Measurements from ENCODE around the gene CALHM4. TPM values are rescaled to one million over a fixed set of nuclear protein-coding genes. Genes with fewer than 3 reads are reported as not detected.

Gene CALHM4
- total and polyA plus RNA-seq, 2 donors, result 0.14 TPM; not detected in 1

DNA sequence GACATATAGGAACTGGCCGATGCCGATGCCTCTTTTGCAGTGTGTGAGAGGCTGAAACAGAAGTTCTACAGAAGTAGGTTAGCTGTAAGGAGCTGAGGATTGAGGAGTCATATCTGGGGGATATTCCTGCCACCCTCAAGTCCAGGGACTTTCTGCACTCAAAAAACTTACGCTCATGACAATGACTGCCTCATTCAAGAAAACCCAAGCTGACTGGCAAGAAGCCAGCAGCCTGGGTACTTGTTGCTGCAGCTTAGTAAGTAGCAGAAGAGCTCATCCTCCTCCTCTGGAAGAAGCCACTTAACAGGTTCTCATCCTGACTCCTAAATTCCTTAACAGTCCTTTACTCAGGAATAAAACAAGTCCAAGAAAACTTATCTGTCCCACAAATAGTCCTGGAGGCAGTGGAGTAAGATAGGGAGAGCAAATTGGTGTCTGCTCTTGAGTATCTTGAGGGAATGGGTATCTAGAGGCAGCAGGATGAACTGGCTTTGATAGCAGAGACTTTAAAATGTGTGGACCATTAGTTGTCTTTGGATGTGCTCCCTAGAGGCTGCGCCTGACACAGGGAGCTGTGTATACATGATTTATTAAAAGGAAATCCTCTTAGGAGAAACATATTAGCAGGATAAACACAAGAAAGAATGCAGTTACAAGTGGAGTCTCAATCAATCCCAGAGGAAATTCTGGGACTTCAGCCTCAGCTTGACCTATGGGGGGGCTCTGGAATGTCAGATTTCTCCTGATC is 34.8 kb upstream of the CALHM4 start:
- Histone ChIP-seq H3K27ac (ENCODE audit: low read depth in 1 of 2, low read length in 1 of 2) (no peak overlapping the region), H3K9me3 (ENCODE audit: control insufficient read depth in 2 of 2, insufficient read depth in 1 of 2, low read length in 1 of 2) (no peaks in the 10 kb centered on the region), H3K27me3 (ENCODE audit: control insufficient read depth in 2 of 2, insufficient read depth in 1 of 2, low read length in 1 of 2) (no peaks in the 10 kb centered on the region), H3K4me3 (ENCODE audit: low read length in 2 of 2) (no peak overlapping the region), H3K4me1 (ENCODE audit: control insufficient read depth in 2 of 2, insufficient read depth in 2 of 2, low read length in 2 of 2) (no peaks in the 10 kb centered on the region), H3K36me3 (ENCODE audit: control insufficient read depth in 2 of 2, insufficient read depth in 2 of 2, low read length in 1 of 2) (no peaks in the 10 kb centered on the region)
- WGBS, result 92% methylated on average over 4 of the region's 4 CpGs
- no peak for DNase-seq (ENCODE audit: low read depth in 6 of 9, low spot score in 9 of 9)

DNA sequence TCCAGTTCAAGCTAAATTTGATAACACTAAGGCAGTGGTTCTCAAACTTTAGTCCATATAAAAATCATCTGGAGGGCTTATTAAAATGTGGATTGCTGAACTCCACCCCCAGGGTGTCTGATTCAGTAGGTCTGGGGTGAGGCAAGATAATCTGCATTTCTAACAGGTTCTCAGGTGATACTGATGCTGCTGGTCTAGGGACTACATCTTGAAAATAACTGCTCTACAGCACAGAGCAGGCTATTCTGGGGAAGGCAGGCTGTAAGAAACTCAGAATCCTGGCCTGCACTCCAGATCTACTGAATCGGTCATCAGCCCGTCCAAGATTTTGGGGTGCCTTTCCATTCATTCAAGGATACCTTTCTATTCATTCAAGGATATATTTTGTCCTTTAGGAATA is 30.7 kb upstream of the CALHM4 start:
- DNase-seq (ENCODE audit: low read depth in 6 of 9, low spot score in 9 of 9), result no peak
- Histone ChIP-seq H3K4me3 (ENCODE audit: low read length in 2 of 2) (no peak overlapping the region), H3K27me3 (ENCODE audit: control insufficient read depth in 2 of 2, insufficient read depth in 1 of 2, low read length in 1 of 2) (no peaks in the 10 kb centered on the region), H3K27ac (ENCODE audit: low read depth in 1 of 2, low read length in 1 of 2) (no peak overlapping the region), H3K36me3 (ENCODE audit: control insufficient read depth in 2 of 2, insufficient read depth in 2 of 2, low read length in 1 of 2) (no peaks in the 10 kb centered on the region), H3K4me1 (ENCODE audit: control insufficient read depth in 2 of 2, insufficient read depth in 2 of 2, low read length in 2 of 2) (no peaks in the 10 kb centered on the region), H3K9me3 (ENCODE audit: control insufficient read depth in 2 of 2, insufficient read depth in 1 of 2, low read length in 1 of 2) (no peaks in the 10 kb centered on the region)
- 96% methylated on average over 2 of the region's 2 CpGs for WGBS

DNA sequence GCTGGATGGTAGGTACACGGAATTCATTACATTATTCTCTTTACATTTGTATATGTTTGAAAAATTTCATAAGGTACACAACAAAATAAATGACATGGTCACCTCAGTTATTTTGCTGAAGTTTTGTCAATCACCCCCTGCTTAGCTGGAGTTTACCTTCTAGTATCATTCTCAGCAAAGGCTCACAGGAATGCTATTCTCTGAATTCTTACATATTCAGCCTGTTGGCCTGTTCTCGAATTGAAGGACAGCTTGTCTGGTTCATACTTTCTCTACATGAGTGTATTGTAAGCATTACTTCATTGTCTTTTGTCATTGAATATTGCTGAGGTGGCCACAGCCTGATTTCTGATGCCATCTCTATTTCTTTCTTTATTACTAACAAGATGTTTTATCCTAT is 29.3 kb upstream of the CALHM4 start:
- no peak overlapping the region for H3K4me3 ChIP-seq (ENCODE audit: low read length in 2 of 2)
- no peak overlapping the region for H3K27ac ChIP-seq (ENCODE audit: low read depth in 1 of 2, low read length in 1 of 2)
- no peaks in the 10 kb centered on the region for H3K27me3 ChIP-seq (ENCODE audit: control insufficient read depth in 2 of 2, insufficient read depth in 1 of 2, low read length in 1 of 2)
- H3K9me3 ChIP-seq (ENCODE audit: control insufficient read depth in 2 of 2, insufficient read depth in 1 of 2, low read length in 1 of 2), result no peaks in the 10 kb centered on the region
- 98% methylated on average over 2 of the region's 2 CpGs for WGBS
- H3K4me1 ChIP-seq (ENCODE audit: control insufficient read depth in 2 of 2, insufficient read depth in 2 of 2, low read length in 2 of 2), result no peaks in the 10 kb centered on the region
- no peaks in the 10 kb centered on the region for H3K36me3 ChIP-seq (ENCODE audit: control insufficient read depth in 2 of 2, insufficient read depth in 2 of 2, low read length in 1 of 2)
- DNase-seq (ENCODE audit: low read depth in 6 of 9, low spot score in 9 of 9), result no peak

DNA sequence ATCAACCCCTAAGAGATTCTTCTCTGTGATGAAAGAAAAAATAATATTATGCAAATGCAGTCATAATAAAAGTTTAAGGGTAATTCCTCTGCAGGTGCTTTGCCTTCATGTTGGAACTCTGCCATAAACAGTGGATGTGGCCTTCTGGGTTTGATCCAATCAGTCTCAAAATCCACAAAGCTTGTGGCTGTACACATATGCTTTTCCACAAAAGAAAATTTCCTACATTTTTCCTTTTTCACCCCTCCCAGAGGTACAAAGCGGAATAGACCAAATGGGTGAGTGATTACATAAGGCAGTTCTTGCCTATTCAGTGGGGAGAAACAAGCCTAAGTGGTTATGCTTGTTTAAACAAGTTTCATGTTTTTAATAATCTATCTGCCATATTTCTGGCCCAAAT is 25.4 kb upstream of the CALHM4 start:
- Histone ChIP-seq H3K27me3 (ENCODE audit: control insufficient read depth in 2 of 2, insufficient read depth in 1 of 2, low read length in 1 of 2) (no peaks in the 10 kb centered on the region), H3K27ac (ENCODE audit: low read depth in 1 of 2, low read length in 1 of 2) (no peak overlapping the region), H3K4me1 (ENCODE audit: control insufficient read depth in 2 of 2, insufficient read depth in 2 of 2, low read length in 2 of 2) (no peaks in the 10 kb centered on the region), H3K36me3 (ENCODE audit: control insufficient read depth in 2 of 2, insufficient read depth in 2 of 2, low read length in 1 of 2) (no peaks in the 10 kb centered on the region), H3K9me3 (ENCODE audit: control insufficient read depth in 2 of 2, insufficient read depth in 1 of 2, low read length in 1 of 2) (no peaks in the 10 kb centered on the region), H3K4me3 (ENCODE audit: low read length in 2 of 2) (no peak overlapping the region)
- DNase-seq (ENCODE audit: low read depth in 6 of 9, low spot score in 9 of 9), result no peak
- 99% methylated on average over 1 of the region's 1 CpG for WGBS

DNA sequence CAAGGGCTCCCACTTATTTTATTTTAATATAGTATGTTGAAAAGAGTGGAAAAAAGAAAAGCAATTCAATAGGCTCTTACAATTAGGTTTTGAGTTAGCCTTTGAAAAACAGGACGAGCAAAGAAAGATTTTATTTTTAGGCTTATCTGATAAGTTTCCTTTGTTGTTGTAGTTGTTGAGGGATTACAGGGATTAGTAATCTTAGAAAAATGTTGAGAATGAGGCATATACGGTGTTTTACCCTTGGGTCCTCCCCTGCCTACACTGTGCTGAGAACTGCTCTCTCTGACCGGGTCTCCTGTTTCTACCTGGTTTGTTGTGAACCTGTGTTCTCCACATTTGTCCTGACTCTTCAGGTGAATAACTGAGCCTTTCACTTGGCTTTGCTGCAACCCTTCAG is 24.8 kb upstream of the CALHM4 start:
- Histone ChIP-seq H3K27me3 (ENCODE audit: control insufficient read depth in 2 of 2, insufficient read depth in 1 of 2, low read length in 1 of 2) (no peaks in the 10 kb centered on the region), H3K36me3 (ENCODE audit: control insufficient read depth in 2 of 2, insufficient read depth in 2 of 2, low read length in 1 of 2) (no peaks in the 10 kb centered on the region), H3K9me3 (ENCODE audit: control insufficient read depth in 2 of 2, insufficient read depth in 1 of 2, low read length in 1 of 2) (no peaks in the 10 kb centered on the region), H3K4me1 (ENCODE audit: control insufficient read depth in 2 of 2, insufficient read depth in 2 of 2, low read length in 2 of 2) (no peaks in the 10 kb centered on the region), H3K27ac (ENCODE audit: low read depth in 1 of 2, low read length in 1 of 2) (no peak overlapping the region), H3K4me3 (ENCODE audit: low read length in 2 of 2) (no peak overlapping the region)
- no peak for DNase-seq (ENCODE audit: low read depth in 6 of 9, low spot score in 9 of 9)
- 74% methylated on average over 3 of the region's 3 CpGs for whole genome bisulfite sequencing

DNA sequence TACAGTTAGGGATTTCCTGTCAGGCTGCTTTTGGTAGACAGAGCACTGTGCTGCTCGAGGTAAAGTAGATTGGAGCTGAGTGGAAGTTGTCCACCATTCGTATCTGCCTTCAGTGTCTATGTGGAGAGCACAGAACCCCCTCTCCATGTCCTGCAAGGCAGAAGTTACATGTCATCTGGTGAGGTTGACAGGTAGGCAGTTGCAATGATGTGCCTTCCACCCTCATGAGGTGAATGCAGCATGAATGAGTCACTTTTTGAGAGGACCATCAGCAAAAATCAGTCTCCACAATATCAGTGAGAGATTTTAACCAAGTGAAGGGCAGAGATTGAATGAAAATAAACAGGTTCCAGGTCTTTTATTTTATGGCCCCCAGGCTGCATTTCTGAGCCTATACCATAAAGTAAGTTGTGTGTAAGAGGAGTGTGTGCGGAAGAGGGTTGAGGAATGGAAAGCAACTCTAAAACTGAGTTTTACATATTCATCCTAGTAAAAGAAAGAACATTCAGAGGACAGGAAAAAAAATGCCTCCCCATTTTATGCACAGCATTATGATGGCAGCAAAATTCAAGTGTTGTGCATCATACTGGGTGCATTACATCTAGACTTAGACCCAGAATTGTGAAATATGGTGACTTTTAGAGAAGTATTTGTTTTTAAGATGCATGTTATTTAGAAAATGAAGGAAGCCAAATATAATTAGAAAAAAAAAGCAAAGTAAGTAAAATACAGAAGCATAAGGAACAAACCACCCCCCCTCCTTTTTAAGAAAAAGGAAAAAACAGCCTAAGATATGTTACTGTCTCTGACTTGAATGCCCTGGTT is 23.9 kb upstream of the CALHM4 start:
- Histone ChIP-seq H3K4me3 (ENCODE audit: low read length in 2 of 2) (no peak overlapping the region), H3K27me3 (ENCODE audit: control insufficient read depth in 2 of 2, insufficient read depth in 1 of 2, low read length in 1 of 2) (no peaks in the 10 kb centered on the region), H3K36me3 (ENCODE audit: control insufficient read depth in 2 of 2, insufficient read depth in 2 of 2, low read length in 1 of 2) (no peaks in the 10 kb centered on the region), H3K9me3 (ENCODE audit: control insufficient read depth in 2 of 2, insufficient read depth in 1 of 2, low read length in 1 of 2) (no peaks in the 10 kb centered on the region), H3K27ac (ENCODE audit: low read depth in 1 of 2, low read length in 1 of 2) (no peak overlapping the region), H3K4me1 (ENCODE audit: control insufficient read depth in 2 of 2, insufficient read depth in 2 of 2, low read length in 2 of 2) (no peaks in the 10 kb centered on the region)
- WGBS, result 80% methylated on average over 3 of the region's 3 CpGs
- no peak for DNase-seq (ENCODE audit: low read depth in 6 of 9, low spot score in 9 of 9)

DNA sequence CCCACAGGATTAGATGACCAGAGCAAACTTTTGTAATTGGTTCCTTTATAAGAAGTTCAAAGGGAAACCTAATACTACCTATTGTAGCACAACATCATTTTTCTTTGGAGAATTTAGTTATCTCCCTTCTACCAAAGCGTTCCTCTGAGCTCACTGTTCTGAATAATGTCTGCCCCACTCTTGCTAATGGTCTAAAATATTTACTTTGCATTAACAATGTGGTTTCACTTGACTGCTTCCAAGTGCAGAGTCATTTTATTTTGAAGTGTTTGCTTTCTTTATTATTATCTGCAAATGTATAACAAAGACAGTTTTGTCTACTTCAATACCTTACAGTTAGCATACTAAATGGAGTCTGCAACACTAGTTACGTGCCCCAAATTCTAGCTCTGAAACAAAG is 23.1 kb upstream of the CALHM4 start:
- DNase-seq (ENCODE audit: low read depth in 6 of 9, low spot score in 9 of 9), result no peak
- WGBS, result 97% methylated on average over 2 of the region's 2 CpGs
- no peak overlapping the region for H3K27ac ChIP-seq (ENCODE audit: low read depth in 1 of 2, low read length in 1 of 2)
- H3K36me3 ChIP-seq (ENCODE audit: control insufficient read depth in 2 of 2, insufficient read depth in 2 of 2, low read length in 1 of 2), result no peaks in the 10 kb centered on the region
- H3K27me3 ChIP-seq (ENCODE audit: control insufficient read depth in 2 of 2, insufficient read depth in 1 of 2, low read length in 1 of 2), result no peaks in the 10 kb centered on the region
- H3K4me1 ChIP-seq (ENCODE audit: control insufficient read depth in 2 of 2, insufficient read depth in 2 of 2, low read length in 2 of 2), result no peaks in the 10 kb centered on the region
- H3K9me3 ChIP-seq (ENCODE audit: control insufficient read depth in 2 of 2, insufficient read depth in 1 of 2, low read length in 1 of 2), result no peaks in the 10 kb centered on the region
- H3K4me3 ChIP-seq (ENCODE audit: low read length in 2 of 2), result no peak overlapping the region

DNA sequence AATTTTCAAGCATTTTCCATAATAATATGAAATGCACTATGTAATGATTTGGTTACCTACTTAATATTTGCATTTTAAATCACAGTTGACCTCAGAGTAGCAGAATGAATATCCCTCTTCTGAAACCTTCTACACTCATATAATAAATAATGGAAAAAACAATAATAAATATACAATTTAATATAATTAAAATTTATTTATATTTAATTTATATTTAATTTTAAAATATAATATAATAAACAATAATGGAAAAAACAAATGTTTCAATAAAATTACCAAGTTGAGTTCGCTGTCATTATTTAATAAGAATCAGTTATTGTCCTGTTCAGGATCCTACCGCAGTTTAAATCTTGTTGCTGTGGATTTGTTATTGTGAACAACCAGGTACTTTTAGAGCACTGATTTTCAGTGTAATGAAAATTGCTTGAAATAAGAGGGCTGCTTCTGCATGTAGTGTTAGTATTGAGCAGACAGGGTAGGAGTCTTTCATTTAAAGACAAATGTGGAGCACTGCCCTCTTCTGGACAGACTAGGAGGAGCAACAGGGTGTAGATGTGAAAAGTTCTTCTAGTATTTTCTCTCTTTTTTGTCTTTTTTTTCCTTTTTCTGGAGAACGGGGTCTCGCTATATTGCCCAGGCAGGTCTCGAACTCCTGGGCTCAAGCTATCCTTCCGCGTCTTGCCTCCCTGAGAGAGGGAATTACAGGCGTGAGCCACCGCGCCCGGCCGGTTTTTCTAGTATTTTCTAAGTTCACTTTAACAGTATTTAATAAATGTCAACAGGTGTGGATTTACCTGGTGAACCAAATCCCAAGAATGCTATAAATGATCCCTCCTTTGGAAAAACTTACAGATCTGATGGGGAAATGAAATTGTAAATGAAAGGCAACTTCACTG is 21.6 kb upstream of the CALHM4 start:
- Histone ChIP-seq H3K27me3 (ENCODE audit: control insufficient read depth in 2 of 2, insufficient read depth in 1 of 2, low read length in 1 of 2) (no peaks in the 10 kb centered on the region), H3K27ac (ENCODE audit: low read depth in 1 of 2, low read length in 1 of 2) (no peak overlapping the region), H3K36me3 (ENCODE audit: control insufficient read depth in 2 of 2, insufficient read depth in 2 of 2, low read length in 1 of 2) (no peaks in the 10 kb centered on the region), H3K4me1 (ENCODE audit: control insufficient read depth in 2 of 2, insufficient read depth in 2 of 2, low read length in 2 of 2) (no peaks in the 10 kb centered on the region), H3K4me3 (ENCODE audit: low read length in 2 of 2) (no peak overlapping the region), H3K9me3 (ENCODE audit: control insufficient read depth in 2 of 2, insufficient read depth in 1 of 2, low read length in 1 of 2) (no peaks in the 10 kb centered on the region)
- DNase-seq (ENCODE audit: low read depth in 6 of 9, low spot score in 9 of 9), result peak in 8 of 9 donors; percentile 42 to 78 (median 50)
- 92% methylated on average over 12 of the region's 12 CpGs for WGBS
